Neural cell (in vitro differentiated cells): Measurements from ENCODE around the gene NGB. TPM values are rescaled to one million over a fixed set of nuclear protein-coding genes. Genes with fewer than 3 reads are reported as not detected.

Experiments
- H2AFZ ChIP-seq: fragments of 200-600, 300-800 bp; sonication (generic), shearing (Covaris generic); 2 replicates; pipeline ENCODE4 v1.6.0; 2014; ENCODE audit warnings: low read depth, mild to moderate bottlenecking, antibody characterized with exemption, low read length, moderate library complexity
- H3F3A ChIP-seq: fragments of 200-600 bp; shearing (Covaris generic); 2 replicates; pipeline ENCODE4 v1.6.1; 2016; ENCODE audit warnings: mild to moderate bottlenecking, moderate library complexity, mixed read lengths, antibody characterized with exemption, low read length; ENCODE audit not compliant: insufficient read depth, poor library complexity, severe bottlenecking
- H3K27ac ChIP-seq: fragments of 200-600, 300-800 bp; sonication (generic), shearing (Covaris generic); 2 replicates; pipeline ENCODE4 v1.5.1; 2014; ENCODE audit warnings: mild to moderate bottlenecking, low read length, moderate library complexity
- H3K27me3 ChIP-seq: fragments of 300-800, 200-600 bp; sonication (generic), shearing (Covaris generic); 2 replicates; pipeline ENCODE4 v1.6.0; 2014; ENCODE audit warnings: mild to moderate bottlenecking, low read depth, low read length, moderate library complexity; ENCODE audit not compliant: insufficient read depth
- H3K36me3 ChIP-seq: fragments of 300-800, 200-600 bp; sonication (generic), shearing (Covaris generic); 2 replicates; pipeline ENCODE4 v1.5.1; 2014; ENCODE audit warnings: mild to moderate bottlenecking, antibody characterized with exemption, low read length, moderate library complexity; ENCODE audit not compliant: insufficient read depth
- H3K4me2 ChIP-seq: fragments of 300-800, 200-600 bp; sonication (generic), shearing (Covaris generic); 2 replicates; pipeline ENCODE4 v1.6.0; 2014; ENCODE audit warnings: mild to moderate bottlenecking, low read length
- H3K4me3 ChIP-seq: fragments of 300-800, 200-600 bp; sonication (generic), shearing (Covaris generic); 2 replicates; pipeline ENCODE4 v1.5.1; 2014; ENCODE audit warnings: mild to moderate bottlenecking, low read length, moderate library complexity
- H3K79me2 ChIP-seq: fragments of 200-600 bp; shearing (Covaris generic); replicated peaks from 2 replicates; pipeline ENCODE4 v1.6.0; 2014; ENCODE audit warnings: mild to moderate bottlenecking, low read length, moderate library complexity; ENCODE audit not compliant: insufficient read depth
- H3K9ac ChIP-seq: fragments of 300-800, 200-600 bp; sonication (generic), shearing (Covaris generic); 2 replicates; pipeline ENCODE4 v1.6.1; 2016; ENCODE audit warnings: mild to moderate bottlenecking, low read length, mixed read lengths
- H3K9me2 ChIP-seq: fragments of 200-600 bp; shearing (Covaris generic); 2 replicates; pipeline ENCODE4 v1.6.1; 2016; ENCODE audit warnings: mild to moderate bottlenecking, low read length, mixed read lengths; ENCODE audit not compliant: insufficient read depth
- H3K9me3 ChIP-seq: fragments of 200-600, 300-800 bp; sonication (generic), shearing (Covaris generic); 2 replicates; pipeline ENCODE4 v1.6.1; 2016; ENCODE audit warnings: mild to moderate bottlenecking, mixed run types, low read length, moderate library complexity, mixed read lengths
- H4K20me1 ChIP-seq: fragments of 200-600 bp; shearing (Covaris generic); 2 replicates; pipeline ENCODE4 v1.6.1; 2016; ENCODE audit warnings: mild to moderate bottlenecking, mixed run types; ENCODE audit not compliant: insufficient read depth
- CTCF ChIP-seq: fragments of 450-650 bp; IDR thresholded peaks from 2 replicates; pipeline ENCODE4 v1.5.1; 2014; ENCODE audit warnings: antibody characterized with exemption, mild to moderate bottlenecking, moderate library complexity; ENCODE audit not compliant: poor library complexity, severe bottlenecking
- EP300 ChIP-seq: fragments of 450-650 bp; conservative IDR thresholded peaks from 2 replicates; pipeline ENCODE4 v1.6.1; 2014; ENCODE audit warnings: antibody characterized with exemption, mild to moderate bottlenecking, moderate library complexity; ENCODE audit not compliant: poor library complexity, severe bottlenecking
- EZH2 ChIP-seq: fragments of 200-600, 300-800 bp; shearing (Covaris generic), sonication (generic); IDR thresholded peaks from 2 replicates; pipeline ENCODE4 v1.6.1; 2014; ENCODE audit warnings: antibody characterized with exemption, low read length, borderline replicate concordance, mild to moderate bottlenecking; ENCODE audit not compliant: insufficient read depth, poor library complexity, severe bottlenecking
- MXI1 ChIP-seq: fragments of 450-650 bp; conservative IDR thresholded peaks from 2 replicates; pipeline ENCODE4 v1.6.1; 2014; ENCODE audit warnings: antibody characterized with exemption, mild to moderate bottlenecking; ENCODE audit not compliant: poor library complexity, severe bottlenecking
- POLR2AphosphoS5 ChIP-seq: IDR thresholded peaks from 2 replicates; pipeline ENCODE4 v1.6.1; 2012
- RAD21 ChIP-seq: fragments of 450-650 bp; conservative IDR thresholded peaks from 2 replicates; pipeline ENCODE4 v1.6.1; 2014; ENCODE audit warnings: antibody characterized with exemption, mild to moderate bottlenecking, moderate library complexity
- SMC3 ChIP-seq: fragments of 450-650 bp; conservative IDR thresholded peaks from 2 replicates; pipeline ENCODE4 v1.6.1; 2014; ENCODE audit warnings: antibody characterized with exemption, mild to moderate bottlenecking, moderate library complexity; ENCODE audit not compliant: poor library complexity
- TAF1 ChIP-seq: IDR thresholded peaks from 2 replicates; pipeline ENCODE4 v1.6.1; 2012; ENCODE audit warnings: low read depth
- polyA plus RNA-seq: library from polyadenylated mRNA; depleted of rRNA; stranded (reverse); fragments of >200 nt; gene quantifications from 2 replicates; pipeline ENCODE4 v1.2.3, GENCODE V29; 2014
- TF ChIP-seq, protein P1 (sequence below): IDR thresholded peaks from 2 replicates; pipeline ENCODE4 v1.6.1; 2012; ENCODE audit warnings: borderline replicate concordance

Gene NGB
- polyA plus RNA-seq, 1 donor from 2014 or later: 0.87 TPM

DNA sequence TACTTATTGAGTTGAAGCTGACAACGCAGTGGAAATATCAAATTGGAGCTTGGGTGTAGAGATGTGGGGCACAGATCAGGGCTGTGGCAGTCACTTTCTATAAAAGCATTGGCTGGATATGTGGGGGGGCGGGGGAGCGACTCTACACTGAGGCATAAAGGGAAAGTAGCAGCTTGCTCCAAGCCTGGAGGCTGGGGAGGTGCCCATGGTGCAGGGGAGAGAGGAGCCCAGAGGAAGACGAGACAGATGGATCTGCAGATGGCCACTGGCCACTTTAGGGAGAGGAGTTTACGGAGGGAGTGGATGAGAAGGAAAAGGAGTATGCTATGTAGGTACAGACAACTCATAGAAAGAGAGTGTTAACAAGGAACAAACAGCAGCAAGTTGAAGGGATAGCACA, 13.5 kb upstream of the NGB start:
- no peaks in the 10 kb centered on the region for H3F3A ChIP-seq
- H3K9me3 ChIP-seq: no peaks in the 10 kb centered on the region
- no peaks in the 10 kb centered on the region for H3K79me2 ChIP-seq
- H4K20me1 ChIP-seq: no peaks in the 10 kb centered on the region
- no peak overlapping the region for H3K9ac ChIP-seq
- no peaks in the 10 kb centered on the region for H3K27me3 ChIP-seq
- H3K4me3 ChIP-seq: no peak overlapping the region
- no peak for TF ChIP-seq SMC3
- TF ChIP-seq POLR2AphosphoS5: no peak
- TF ChIP-seq MXI1: no peak
- TF ChIP-seq, protein P1, sequence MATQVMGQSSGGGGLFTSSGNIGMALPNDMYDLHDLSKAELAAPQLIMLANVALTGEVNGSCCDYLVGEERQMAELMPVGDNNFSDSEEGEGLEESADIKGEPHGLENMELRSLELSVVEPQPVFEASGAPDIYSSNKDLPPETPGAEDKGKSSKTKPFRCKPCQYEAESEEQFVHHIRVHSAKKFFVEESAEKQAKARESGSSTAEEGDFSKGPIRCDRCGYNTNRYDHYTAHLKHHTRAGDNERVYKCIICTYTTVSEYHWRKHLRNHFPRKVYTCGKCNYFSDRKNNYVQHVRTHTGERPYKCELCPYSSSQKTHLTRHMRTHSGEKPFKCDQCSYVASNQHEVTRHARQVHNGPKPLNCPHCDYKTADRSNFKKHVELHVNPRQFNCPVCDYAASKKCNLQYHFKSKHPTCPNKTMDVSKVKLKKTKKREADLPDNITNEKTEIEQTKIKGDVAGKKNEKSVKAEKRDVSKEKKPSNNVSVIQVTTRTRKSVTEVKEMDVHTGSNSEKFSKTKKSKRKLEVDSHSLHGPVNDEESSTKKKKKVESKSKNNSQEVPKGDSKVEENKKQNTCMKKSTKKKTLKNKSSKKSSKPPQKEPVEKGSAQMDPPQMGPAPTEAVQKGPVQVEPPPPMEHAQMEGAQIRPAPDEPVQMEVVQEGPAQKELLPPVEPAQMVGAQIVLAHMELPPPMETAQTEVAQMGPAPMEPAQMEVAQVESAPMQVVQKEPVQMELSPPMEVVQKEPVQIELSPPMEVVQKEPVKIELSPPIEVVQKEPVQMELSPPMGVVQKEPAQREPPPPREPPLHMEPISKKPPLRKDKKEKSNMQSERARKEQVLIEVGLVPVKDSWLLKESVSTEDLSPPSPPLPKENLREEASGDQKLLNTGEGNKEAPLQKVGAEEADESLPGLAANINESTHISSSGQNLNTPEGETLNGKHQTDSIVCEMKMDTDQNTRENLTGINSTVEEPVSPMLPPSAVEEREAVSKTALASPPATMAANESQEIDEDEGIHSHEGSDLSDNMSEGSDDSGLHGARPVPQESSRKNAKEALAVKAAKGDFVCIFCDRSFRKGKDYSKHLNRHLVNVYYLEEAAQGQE: no peak
- H3K4me2 ChIP-seq: no peak overlapping the region
- no peak overlapping the region for H2AFZ ChIP-seq
- no peaks in the 10 kb centered on the region for H3K36me3 ChIP-seq
- H3K9me2 ChIP-seq: no peaks in the 10 kb centered on the region
- H3K27ac ChIP-seq: no peak overlapping the region

GRCh38 chr14:77284066-77284465, 13.1 kb upstream of the NGB start:
- no peaks in the 10 kb centered on the region for H3K27me3 ChIP-seq
- H2AFZ ChIP-seq: no peak overlapping the region
- no peaks in the 10 kb centered on the region for H4K20me1 ChIP-seq
- no peaks in the 10 kb centered on the region for H3K36me3 ChIP-seq
- no peaks in the 10 kb centered on the region for H3K9me2 ChIP-seq
- no peak overlapping the region for H3K9ac ChIP-seq
- H3K9me3 ChIP-seq: no peaks in the 10 kb centered on the region
- no peak overlapping the region for H3K4me2 ChIP-seq
- no peak overlapping the region for H3K27ac ChIP-seq
- H3K4me3 ChIP-seq: no peak overlapping the region
- H3K79me2 ChIP-seq: no peaks in the 10 kb centered on the region
- H3F3A ChIP-seq: no peaks in the 10 kb centered on the region
- TF ChIP-seq EP300: no peak
- no peak for TF ChIP-seq POLR2AphosphoS5
- TF ChIP-seq EZH2: no peak
- no peak for TF ChIP-seq CTCF
- no peak for TF ChIP-seq SMC3
- no peak for TF ChIP-seq MXI1
- no peak for TF ChIP-seq RAD21
- TF ChIP-seq, protein P1: no peak
- TF ChIP-seq TAF1: no peak
